Erythroblast (primary cell): ENCODE measurements around the gene RIMOC1.

Experiments
- GATA1 ChIP-seq: IDR thresholded peaks from 2 replicates; pipeline ENCODE4 v1.6.1; 2011; ENCODE audit warnings: low read depth, mild to moderate bottlenecking, control low read depth, low read length, moderate library complexity
- POLR2A ChIP-seq: IDR thresholded peaks from 2 replicates; pipeline ENCODE4 v1.6.1; 2011; ENCODE audit warnings: mild to moderate bottlenecking, low read length

GRCh38 chr5:41924872-41925554, 20.9 kb downstream of the RIMOC1 start, which contains the start of gene FBXO4:
- TF ChIP-seq POLR2A (peak; percentile 93), GATA1 (no peak)
